K562 (cell line): Measurements from ENCODE around the gene DISC1. TPM values are rescaled to one million over a fixed set of nuclear protein-coding genes. Genes with fewer than 3 reads are reported as not detected.

Experiments used
- ATAC-seq: fragments of 200-7000 bp; cut with Tn5 transposase; 3 replicates; pipeline ENCODE4 v1.9.1; 2020; ENCODE audit warnings: moderate library complexity
- BruUV-seq: library from RNA; stranded (reverse); fragments of 400-500 nt; replicated peaks from 2 replicates; lab custom pipeline; 2021; lab: Mats Ljungman, UMichigan
- CTCF ChIA-PET: fragments of 300-600 bp; formaldehyde crosslinking; extraction: SDS; loops from one replicate; lab custom pipeline; 2021; ENCODE audit warnings: low intra/inter-chr PET ratio; lab: Yijun Ruan, JAX
- POLR2A ChIA-PET: fragments of 300-600, 350-650 bp; sonication (Branson Sonifier 250); formaldehyde crosslinking; extraction: SDS; loops from one replicate; lab custom pipeline; 2021; ENCODE audit warnings: antibody characterized with exemption, inconsistent platforms; lab: Yijun Ruan, JAX
- DNase-seq, 4 experiments: peaks; one replicate each; pipeline versions ENCODE4 v3.0.0 to v3.0.0-alpha.2; 2011 to 2018; ENCODE audit warnings: low spot score in 3 of 4, mixed read lengths in 3 of 4; ENCODE audit errors: extremely low read depth in 1 of 4
- FAIRE-seq: peaks from 2 replicates; lab custom pipeline; 2011; peaks lifted over from hg19 to GRCh38; lab: Jason Lieb, UNC
- H2AFZ ChIP-seq: 2 replicates; pipeline ENCODE4 v1.6.0; 2011; ENCODE audit warnings: low read depth, low read length, control low read depth, inconsistent platforms
- H3K27ac ChIP-seq: fragments of 200-600 bp; 3 replicates; pipeline ENCODE4 v1.8.0; 2011; ENCODE audit warnings: low read depth, mild to moderate bottlenecking, control low read depth, inconsistent platforms, low read length, moderate library complexity, mixed read lengths; ENCODE audit errors: extremely low read depth
- H3K27me3 ChIP-seq, 2 experiments: fragments of 300-600 bp in 1 of 2; 2 replicates in 1 of 2; 3 replicates in 1 of 2; pipeline versions ENCODE4 v1.6.0 to v1.8.0; 2011; ENCODE audit warnings: inconsistent platforms in 2 of 2, low read length in 2 of 2, mild to moderate bottlenecking in 1 of 2, mixed read lengths in 1 of 2, moderate library complexity in 1 of 2; ENCODE audit not compliant: control insufficient read depth in 2 of 2, insufficient read depth in 2 of 2
- H3K36me3 ChIP-seq: fragments of 300-600 bp; 3 replicates; pipeline ENCODE4 v1.8.0; 2011; ENCODE audit warnings: mild to moderate bottlenecking, low read length, inconsistent platforms; ENCODE audit not compliant: control insufficient read depth, insufficient read depth
- H3K4me1 ChIP-seq, 2 experiments: fragments of 200-600 bp in 1 of 2; replicated peaks in 1 of 2; 2 replicates in 1 of 2; 3 replicates in 1 of 2; pipeline versions ENCODE4 v1.5.1 to v1.8.0; 2011; ENCODE audit warnings: inconsistent platforms in 2 of 2, low read length in 2 of 2, mild to moderate bottlenecking in 1 of 2, mixed read lengths in 1 of 2, moderate library complexity in 1 of 2; ENCODE audit not compliant: control insufficient read depth in 2 of 2, insufficient read depth in 2 of 2
- H3K4me2 ChIP-seq: 2 replicates; pipeline ENCODE4 v1.6.1; 2011; ENCODE audit warnings: low read length, control low read depth, inconsistent platforms, mixed read lengths; ENCODE audit not compliant: insufficient read depth
- H3K4me3 ChIP-seq: fragments of 200-600 bp; sonication (generic), shearing (Covaris generic); 2 replicates; pipeline ENCODE4 v1.5.1; 2016; ENCODE audit warnings: control low read depth, inconsistent platforms
- H3K79me2 ChIP-seq: fragments of 200-600 bp; 3 replicates; pipeline ENCODE4 v1.8.0; 2011; ENCODE audit warnings: low read length, inconsistent platforms; ENCODE audit not compliant: control insufficient read depth, insufficient read depth
- H3K9ac ChIP-seq, 2 experiments: 2 replicates each; pipeline versions ENCODE4 v1.6.0 to v1.6.1; 2011; ENCODE audit warnings: low read depth in 2 of 2, low read length in 2 of 2, control low read depth in 1 of 2, inconsistent platforms in 1 of 2, mild to moderate bottlenecking in 1 of 2, mixed read lengths in 1 of 2; ENCODE audit not compliant: insufficient read depth in 1 of 2
- H3K9me1 ChIP-seq: one replicate; pipeline ENCODE4 v1.6.0; 2011; ENCODE audit warnings: inconsistent platforms, mild to moderate bottlenecking, low read length, moderate library complexity; ENCODE audit not compliant: control insufficient read depth, insufficient read depth
- H3K9me3 ChIP-seq: replicated peaks from 2 replicates; pipeline ENCODE4 v1.5.1; 2011; ENCODE audit warnings: low read depth, low read length, inconsistent platforms; ENCODE audit not compliant: control insufficient read depth, insufficient read depth
- H4K20me1 ChIP-seq: replicated peaks from 2 replicates; pipeline ENCODE4 v1.6.1; 2011; ENCODE audit warnings: low read length, inconsistent platforms, mixed read lengths; ENCODE audit not compliant: control insufficient read depth, insufficient read depth
- ADNP ChIP-seq: fragments of 200-800 bp; sonication (Bioruptor generic); IDR thresholded peaks from 2 replicates; pipeline ENCODE4 v1.6.1; 2016; ENCODE audit warnings: missing genetic modification characterization, missing compliant biosample characterization
- BCLAF1 ChIP-seq, 2 experiments: fragments of 450-650 bp in 1 of 2; IDR thresholded peaks; 2 replicates each; pipeline ENCODE4 v1.6.1; 2011 to 2017; ENCODE audit warnings: low read depth in 2 of 2, antibody characterized with exemption in 1 of 2, borderline replicate concordance in 1 of 2, low read length in 1 of 2, mild to moderate bottlenecking in 1 of 2, mixed read lengths in 1 of 2; ENCODE audit not compliant: control insufficient read depth in 1 of 2
- CREB3 ChIP-seq: fragments of 450-650 bp; conservative IDR thresholded peaks from 2 replicates; pipeline ENCODE4 v1.6.1; 2016; ENCODE audit warnings: missing genetic modification characterization, low read depth, mild to moderate bottlenecking, missing compliant biosample characterization, moderate library complexity
- GTF2A2 ChIP-seq: IDR thresholded peaks from 2 replicates; pipeline ENCODE4 v1.6.1; 2016; ENCODE audit warnings: mild to moderate bottlenecking, missing genetic modification characterization, missing compliant biosample characterization
- KLF6 ChIP-seq: fragments of 250-450 bp; sonication (Bioruptor Pico); IDR thresholded peaks from 2 replicates; pipeline ENCODE4 v1.4.0; 2020; ENCODE audit warnings: mild to moderate bottlenecking, moderate library complexity, borderline replicate concordance
- POLR2AphosphoS2 ChIP-seq: IDR thresholded peaks from 2 replicates; pipeline ENCODE4 v1.6.1; 2012; ENCODE audit warnings: low read length, improper control_type of control experiment
- PRPF4 ChIP-seq: fragments of 200-400 bp; formaldehyde crosslinking; IDR thresholded peaks from one replicate; pipeline ENCODE4 v1.6.1; 2017; ENCODE audit warnings: low read length, low read depth, mild to moderate bottlenecking; ENCODE audit not compliant: insufficient read depth, poor library complexity, severe bottlenecking
- RFX5 ChIP-seq: IDR thresholded peaks from 2 replicates; pipeline ENCODE4 v1.6.1; 2011; ENCODE audit warnings: low read depth, mild to moderate bottlenecking, improper control_type of control experiment, low read length
- SMAD2 ChIP-seq: fragments of 150-350 bp; IDR thresholded peaks from 2 replicates; pipeline ENCODE4 v1.6.1; 2014; ENCODE audit warnings: low read depth, mild to moderate bottlenecking, low read length
- VEZF1 ChIP-seq: fragments of 200-800 bp; sonication (Bioruptor generic); IDR thresholded peaks from 2 replicates; pipeline ENCODE4 v1.6.1; 2017; ENCODE audit warnings: missing genetic modification characterization, missing compliant biosample characterization
- ZBED1 ChIP-seq: IDR thresholded peaks from 2 replicates; pipeline ENCODE4 v1.6.1; 2014
- ZBTB17 ChIP-seq: fragments of 450-650 bp; formaldehyde crosslinking; IDR thresholded peaks from 2 replicates; pipeline ENCODE4 v1.4.0; 2020; ENCODE audit warnings: mild to moderate bottlenecking
- ZNF740 ChIP-seq, 3 experiments: fragments of 200-800 bp in 1 of 3; sonication (Bioruptor generic) in 1 of 3; sonication (generic) in 1 of 3; formaldehyde crosslinking in 1 of 3; IDR thresholded peaks; 2 replicates each; pipeline versions ENCODE4 v1.6.1 to v1.8.0; 2016 to 2022; ENCODE audit warnings: mild to moderate bottlenecking in 2 of 3, missing compliant biosample characterization in 2 of 3, missing genetic modification characterization in 2 of 3, missing genetic modification reagents in 1 of 3
- WGBS: fragments of 100-300 bp; shearing (Covaris generic); methylation state at CpG from one replicate; pipeline ENCODE4 v1.1.6; 2016; ENCODE audit warnings: low coverage, mixed read lengths; ENCODE audit not compliant: insufficient coverage; ENCODE audit errors: missing lambda C conversion rate; 5-methylcytosine and 5-hydroxymethylcytosine counted together
- in situ Hi-C: fragments of 300-500 bp; cut with MboI; formaldehyde crosslinking; loops from 4 replicates; pipeline ENCODE4 v1.15.0; 2018; ENCODE audit warnings: inconsistent platforms, mixed read lengths
- intact Hi-C: fragments of 100-400 bp; cut with micrococcal nuclease; formaldehyde crosslinking; loops from 2 replicates; pipeline ENCODE4 v1.14.2; 2022
- polyA plus RNA-seq, 8 experiments: library from polyadenylated mRNA; depleted of rRNA in 4 of 8; stranded (reverse) in 5 of 8; unstranded in 3 of 8; fragments of >200 nt; fragmentation: Nextera tagmentation in 2 of 8; fragmentation: Illumina TruSeq in 1 of 8; extraction: Ambion mirVana in 2 of 8; extraction: Trizol in 1 of 8; gene quantifications; 2 replicates each; pipeline versions ENCODE4 v1.2.1 to v1.2.3, GENCODE V29; 2011 to 2014; ENCODE audit warnings: inconsistent platforms in 1 of 8, missing spikeins in 1 of 8
- total RNA-seq, 7 experiments: library from RNA; depleted of rRNA in 6 of 7; stranded (reverse); fragments of >200 nt in 6 of 7; fragmentation: Illumina TruSeq in 2 of 7; extraction: Trizol in 2 of 7; gene quantifications; 2 replicates each; pipeline versions ENCODE4 v1.2.1 to v1.2.3, GENCODE V29; 2011 to 2021; ENCODE audit warnings: low replicate concordance in 1 of 7

Gene DISC1
- total and polyA plus RNA-seq, 9 of the 15 experiments (the other 6 are each of a cell fraction or from before 2014, with no cell fraction given) = 0.01 to 0.11 (median 0.08) TPM; not detected in 1

- TF ChIP-seq ZBTB17 (no peak), GTF2A2 (tag) (no peak), ZBED1 (no peak), ZNF740 (CRISPR knock-in tag; IDR thresholded peaks at IDR 0.05) (no peak), ZNF740 (tag; IDR thresholded peaks at IDR 0.05) (no peak), BCLAF1 (IDR thresholded peaks at IDR 0.05; ENCODE audit: borderline replicate concordance in 1 of 2, control insufficient read depth in 1 of 2, low read depth in 2 of 2, low read length in 1 of 2) (no peak), CREB3 (no peak), RFX5 (no peak), PRPF4 (no peak), KLF6 (CRISPR knock-in tag) (no peak), ADNP (tag) (no peak), SMAD2 (no peak), VEZF1 (CRISPR knock-in tag) (no peak), POLR2AphosphoS2 (no peak)
- ChIA-PET CTCF (no interaction called here), POLR2A (interaction anchor here (0.5 kb wide), 1 partner anchor 44 kb away, joined by 3 read pairs; no protein-coding TSS in a partner anchor)
- in situ Hi-C loops (no loop called here), intact Hi-C loops (no loop called here)
- Histone ChIP-seq H3K27me3 (peaks cover 0 to 8% of the 10 kb centered on the region in 2 experiments; a peak in 1 of 5 replicates), H3K9me3 (no peaks in the 10 kb centered on the region), H3K4me3 (no peak overlapping the region), H4K20me1 (no peaks in the 10 kb centered on the region), H3K27ac (no peak overlapping the region), H3K4me1 (no peaks in the 10 kb centered on the region), H3K9me1 (no peaks in the 10 kb centered on the region), H3K9ac (no peak overlapping the region), H3K79me2 (no peaks in the 10 kb centered on the region), H3K4me2 (no peak overlapping the region), H3K36me3 (no peaks in the 10 kb centered on the region), H2AFZ (no peak overlapping the region)
- BruUV-seq = no TSS peak
- 2% methylated on average over 6 of the region's 6 CpGs for WGBS
- DNase-seq (no peak), ATAC-seq (no peak), FAIRE-seq (no peak)
These were observed 312.1 kb downstream of the DISC1 start for GRCh38 chr1:231938711-231939110.
